Astrocyte (in vitro differentiated cells and primary cell): ENCODE results near the gene ABL2. TPM values are rescaled to one million over a fixed set of nuclear protein-coding genes. Genes with fewer than 3 reads are reported as not detected.

Source experiments
- DNase-seq: peaks from one replicate; pipeline ENCODE4 v3.0.0-alpha.2; 2010; ENCODE audit warnings: low read depth
- FAIRE-seq: peaks from 2 replicates; lab custom pipeline; 2011; peaks lifted over from hg19 to GRCh38; lab: Jason Lieb, UNC
- H2AFZ ChIP-seq: 2 replicates; pipeline ENCODE4 v1.6.0; 2012; ENCODE audit warnings: low read depth, low read length, inconsistent platforms
- H3K27ac ChIP-seq: 2 replicates; pipeline ENCODE4 v1.5.1; 2011; ENCODE audit warnings: low read depth, low read length, inconsistent platforms
- H3K27me3 ChIP-seq: 2 replicates; pipeline ENCODE4 v1.6.0; 2011; ENCODE audit warnings: low read length, inconsistent platforms; ENCODE audit not compliant: insufficient read depth
- H3K36me3 ChIP-seq: 2 replicates; pipeline ENCODE4 v1.5.1; 2011; ENCODE audit warnings: low read length, inconsistent platforms; ENCODE audit not compliant: insufficient read depth
- H3K4me1 ChIP-seq: 2 replicates; pipeline ENCODE4 v1.5.1; 2011; ENCODE audit warnings: low read length, inconsistent platforms; ENCODE audit not compliant: insufficient read depth
- H3K4me2 ChIP-seq: 2 replicates; pipeline ENCODE4 v1.6.0; 2012; ENCODE audit warnings: low read length, inconsistent platforms
- H3K4me3 ChIP-seq: 2 replicates; pipeline ENCODE4 v1.5.1; 2011; ENCODE audit warnings: low read depth, mild to moderate bottlenecking, low read length, inconsistent platforms; ENCODE audit not compliant: insufficient read depth
- H3K79me2 ChIP-seq: 2 replicates; pipeline ENCODE4 v1.6.0; 2012; ENCODE audit warnings: mild to moderate bottlenecking, low read length, inconsistent platforms; ENCODE audit not compliant: insufficient read depth
- H3K9ac ChIP-seq: 2 replicates; pipeline ENCODE4 v1.6.0; 2012; ENCODE audit warnings: mild to moderate bottlenecking, low read length, inconsistent platforms
- H3K9me3 ChIP-seq: 2 replicates; pipeline ENCODE4 v1.5.1; 2012; ENCODE audit warnings: low read depth, mild to moderate bottlenecking, low read length, inconsistent platforms; ENCODE audit not compliant: insufficient read depth
- H4K20me1 ChIP-seq: 2 replicates; pipeline ENCODE4 v1.6.0; 2012; ENCODE audit warnings: low read length, inconsistent platforms; ENCODE audit not compliant: insufficient read depth
- H3K27ac Mint-ChIP-seq: one replicate; pipeline ENCODE4 v1.8.0; 2021; ENCODE audit warnings: mild to moderate bottlenecking, mixed read lengths; ENCODE audit not compliant: unreplicated experiment
- H3K27me3 Mint-ChIP-seq: one replicate; pipeline ENCODE4 v1.8.0; 2021; ENCODE audit warnings: low read depth, mixed read lengths; ENCODE audit not compliant: unreplicated experiment
- H3K36me3 Mint-ChIP-seq: one replicate; pipeline ENCODE4 v1.8.0; 2021; ENCODE audit warnings: low read depth, mixed read lengths; ENCODE audit not compliant: unreplicated experiment
- H3K4me1 Mint-ChIP-seq: one replicate; pipeline ENCODE4 v1.8.0; 2021; ENCODE audit warnings: low read depth, mixed read lengths; ENCODE audit not compliant: unreplicated experiment
- H3K4me3 Mint-ChIP-seq: one replicate; pipeline ENCODE4 v1.8.0; 2021; ENCODE audit warnings: mild to moderate bottlenecking, moderate library complexity, mixed read lengths; ENCODE audit not compliant: unreplicated experiment
- H3K9me3 Mint-ChIP-seq: one replicate; pipeline ENCODE4 v1.8.0; 2021; ENCODE audit warnings: mild to moderate bottlenecking, mixed read lengths; ENCODE audit not compliant: unreplicated experiment
- EZH2 ChIP-seq: IDR thresholded peaks from 2 replicates; pipeline ENCODE4 v1.6.1; 2012; ENCODE audit warnings: mild to moderate bottlenecking, low read length, inconsistent platforms; ENCODE audit not compliant: insufficient read depth
- total RNA-seq: library from RNA; stranded (reverse); gene quantifications from 2 replicates; pipeline ENCODE4 v1.2.1, GENCODE V29; 2021
- TF ChIP-seq, protein P1 (sequence below): IDR thresholded peaks from 2 replicates; pipeline ENCODE4 v1.5.1; 2011; ENCODE audit warnings: low read depth, mild to moderate bottlenecking, inconsistent platforms, low read length, moderate library complexity; ENCODE audit not compliant: insufficient read depth

Gene ABL2
- total RNA-seq, 1 donor from 2014 or later: 110 TPM

DNA sequence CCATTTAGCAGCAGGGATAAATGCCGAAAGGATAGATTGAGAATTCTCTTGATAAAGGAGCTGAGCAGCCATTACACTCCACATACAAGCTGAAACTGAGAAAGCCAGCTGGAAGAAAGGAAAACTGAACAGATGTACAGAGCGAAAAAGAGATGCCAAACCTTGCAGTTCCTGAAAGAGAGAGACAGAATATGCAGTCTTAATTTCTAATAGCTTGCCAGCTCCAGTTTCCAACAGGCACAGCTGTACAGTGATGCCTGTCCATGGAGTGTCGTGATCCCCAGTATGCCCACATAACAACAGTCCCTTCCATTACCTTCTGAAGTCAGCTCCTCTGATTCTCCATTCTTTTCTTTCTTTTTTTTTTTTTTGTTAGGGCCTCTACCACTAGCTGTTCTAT is 22.7 kb downstream of the ABL2 start:
- Mint-ChIP-seq H3K4me1 (peaks cover 23% of the 10 kb centered on the region), H3K27ac (no peak overlapping the region), H3K36me3 (peaks cover under 1% of the 10 kb centered on the region), H3K27me3 (no peaks in the 10 kb centered on the region), H3K9me3 (no peaks in the 10 kb centered on the region), H3K4me3 (no peak overlapping the region)
- H3K36me3 ChIP-seq: no peaks in the 10 kb centered on the region
- peaks cover 45% of the 10 kb centered on the region for H4K20me1 ChIP-seq
- H3K9ac ChIP-seq: no peak overlapping the region
- no peak overlapping the region for H3K27ac ChIP-seq
- DNase-seq: no peak
- FAIRE-seq: no peak
- no peaks in the 10 kb centered on the region for H3K9me3 ChIP-seq
- no peak overlapping the region for H3K4me3 ChIP-seq
- no peak overlapping the region for H2AFZ ChIP-seq
- no peaks in the 10 kb centered on the region for H3K27me3 ChIP-seq
- TF ChIP-seq, protein P1, sequence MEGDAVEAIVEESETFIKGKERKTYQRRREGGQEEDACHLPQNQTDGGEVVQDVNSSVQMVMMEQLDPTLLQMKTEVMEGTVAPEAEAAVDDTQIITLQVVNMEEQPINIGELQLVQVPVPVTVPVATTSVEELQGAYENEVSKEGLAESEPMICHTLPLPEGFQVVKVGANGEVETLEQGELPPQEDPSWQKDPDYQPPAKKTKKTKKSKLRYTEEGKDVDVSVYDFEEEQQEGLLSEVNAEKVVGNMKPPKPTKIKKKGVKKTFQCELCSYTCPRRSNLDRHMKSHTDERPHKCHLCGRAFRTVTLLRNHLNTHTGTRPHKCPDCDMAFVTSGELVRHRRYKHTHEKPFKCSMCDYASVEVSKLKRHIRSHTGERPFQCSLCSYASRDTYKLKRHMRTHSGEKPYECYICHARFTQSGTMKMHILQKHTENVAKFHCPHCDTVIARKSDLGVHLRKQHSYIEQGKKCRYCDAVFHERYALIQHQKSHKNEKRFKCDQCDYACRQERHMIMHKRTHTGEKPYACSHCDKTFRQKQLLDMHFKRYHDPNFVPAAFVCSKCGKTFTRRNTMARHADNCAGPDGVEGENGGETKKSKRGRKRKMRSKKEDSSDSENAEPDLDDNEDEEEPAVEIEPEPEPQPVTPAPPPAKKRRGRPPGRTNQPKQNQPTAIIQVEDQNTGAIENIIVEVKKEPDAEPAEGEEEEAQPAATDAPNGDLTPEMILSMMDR: no peak
- no peak for TF ChIP-seq EZH2
- peaks cover 5% of the 10 kb centered on the region for H3K4me1 ChIP-seq
- peaks cover 80% of the 10 kb centered on the region for H3K79me2 ChIP-seq
- no peak overlapping the region for H3K4me2 ChIP-seq

GRCh38 chr1:179205284-179205683 is 24.2 kb downstream of the ABL2 start:
- Mint-ChIP-seq H3K27me3 (no peaks in the 10 kb centered on the region), H3K27ac (no peak overlapping the region), H3K4me1 (peaks cover 23% of the 10 kb centered on the region), H3K9me3 (no peaks in the 10 kb centered on the region), H3K4me3 (no peak overlapping the region), H3K36me3 (no peaks in the 10 kb centered on the region)
- Histone ChIP-seq H3K4me1 (peaks cover 5% of the 10 kb centered on the region), H3K9me3 (no peaks in the 10 kb centered on the region), H3K27me3 (no peaks in the 10 kb centered on the region), H3K9ac (no peak overlapping the region), H3K27ac (no peak overlapping the region), H3K36me3 (no peaks in the 10 kb centered on the region), H2AFZ (no peak overlapping the region), H3K4me2 (no peak overlapping the region), H4K20me1 (peaks cover 47% of the 10 kb centered on the region), H3K4me3 (no peak overlapping the region), H3K79me2 (peaks cover 80% of the 10 kb centered on the region)
- TF ChIP-seq EZH2: no peak
- TF ChIP-seq, protein P1: no peak
- DNase-seq (no peak), FAIRE-seq (no peak)

DNA sequence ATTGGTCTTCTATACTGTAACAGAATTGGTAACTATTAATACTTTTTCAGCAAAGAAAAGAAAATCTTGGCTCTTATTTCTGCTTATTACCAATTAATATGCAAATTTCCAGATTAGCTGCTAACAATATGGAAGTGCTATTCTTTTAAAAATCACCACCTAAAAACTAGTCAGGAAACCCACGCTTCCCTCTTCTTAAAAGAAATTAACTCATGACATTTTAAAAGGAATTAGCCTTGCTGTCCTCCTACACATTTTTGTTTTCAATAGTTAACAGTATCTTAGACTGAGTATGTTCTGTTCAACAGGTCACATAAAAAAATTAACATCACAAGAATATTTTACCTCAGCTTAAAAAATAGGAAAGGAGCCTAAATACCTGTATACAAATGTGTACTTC is 27.3 kb downstream of the ABL2 start:
- Mint-ChIP-seq H3K27ac (no peak overlapping the region), H3K27me3 (no peaks in the 10 kb centered on the region), H3K4me1 (peaks cover 11% of the 10 kb centered on the region), H3K9me3 (no peaks in the 10 kb centered on the region), H3K4me3 (no peak overlapping the region), H3K36me3 (no peaks in the 10 kb centered on the region)
- Histone ChIP-seq H3K79me2 (peaks cover 68% of the 10 kb centered on the region), H3K4me2 (no peak overlapping the region), H4K20me1 (peaks cover 42% of the 10 kb centered on the region), H3K27me3 (no peaks in the 10 kb centered on the region), H3K4me1 (no peaks in the 10 kb centered on the region), H3K4me3 (no peak overlapping the region), H3K9me3 (no peaks in the 10 kb centered on the region), H3K27ac (no peak overlapping the region), H3K9ac (no peak overlapping the region), H3K36me3 (no peaks in the 10 kb centered on the region), H2AFZ (no peak overlapping the region)
- TF ChIP-seq, protein P1: no peak
- TF ChIP-seq EZH2: no peak
- no peak for FAIRE-seq
- no peak for DNase-seq
